Heart left ventricle (tissue), 16 donors: ENCODE results near the gene CLRN2. TPM values are rescaled to one million over a fixed set of nuclear protein-coding genes. Genes with fewer than 3 reads are reported as not detected.

Source experiments
- ATAC-seq, 4 donors: fragments of 200-7000 bp; cut with Tn5 transposase; one replicate each; pipeline ENCODE4 v1.9.1; 2020 to 2022; ENCODE audit warnings: moderate library complexity in 4 of 4, mild to moderate bottlenecking in 3 of 4, moderate number of reproducible peaks in 1 of 4
- DNase-seq, 5 donors: peaks; one replicate each; pipeline ENCODE4 v3.0.0-alpha.2; 2020
- H3K27ac ChIP-seq, 12 donors: fragments of 200-600 bp; sonication (generic) in 4 of 12; one replicate each; pipeline versions ENCODE4 v1.5.0 to v1.8.0; 2016 to 2022; ENCODE audit warnings: mild to moderate bottlenecking in 2 of 12
- H3K27me3 ChIP-seq, 9 donors: fragments of 200-600 bp; sonication (generic) in 2 of 9; one replicate each; pipeline versions ENCODE4 v1.5.1 to v1.8.0; 2016 to 2022; ENCODE audit warnings: mild to moderate bottlenecking in 3 of 9
- H3K36me3 ChIP-seq, 9 donors: fragments of 200-600 bp; sonication (generic) in 2 of 9; one replicate each; pipeline versions ENCODE4 v1.5.0 to v1.8.0; 2018 to 2022; ENCODE audit warnings: mild to moderate bottlenecking in 2 of 9
- H3K4me1 ChIP-seq, 12 donors: fragments of 200-600 bp; sonication (generic) in 4 of 12; one replicate each; pipeline versions ENCODE4 v1.5.0 to v1.8.0; 2016 to 2022; ENCODE audit warnings: mild to moderate bottlenecking in 3 of 12
- H3K4me3 ChIP-seq, 12 donors: fragments of 200-600 bp; sonication (generic) in 4 of 12; one replicate each; pipeline versions ENCODE4 v1.5.0 to v1.8.0; 2017 to 2022; ENCODE audit warnings: mild to moderate bottlenecking in 9 of 12, moderate library complexity in 4 of 12
- H3K9me3 ChIP-seq, 12 donors: fragments of 200-600 bp; sonication (generic) in 4 of 12; one replicate each; pipeline versions ENCODE4 v1.5.0 to v1.8.0; 2016 to 2022; ENCODE audit warnings: mild to moderate bottlenecking in 1 of 12
- CTCF ChIP-seq, 12 donors: fragments of 200-600 bp; sonication (generic) in 4 of 12; IDR thresholded peaks; one replicate each; pipeline versions ENCODE4 v1.5.0 to v1.8.0; 2018 to 2022; ENCODE audit warnings: antibody characterized with exemption in 12 of 12, mild to moderate bottlenecking in 5 of 12
- POLR2A ChIP-seq, 2 donors: fragments of 450-650 bp; IDR thresholded peaks; one replicate each; pipeline ENCODE4 v1.6.1; 2017; ENCODE audit warnings: antibody characterized with exemption in 2 of 2, mild to moderate bottlenecking in 2 of 2, moderate library complexity in 2 of 2
- WGBS, 4 donors: extraction: QIAGEN DNeasy Blood & Tissue Kit in 2 of 4; methylation state at CpG; one replicate each; pipeline versions ENCODE4 v1.1.5 to v1.1.7; 2013 to 2018; 5-methylcytosine and 5-hydroxymethylcytosine counted together
- intact Hi-C, 10 donors: fragments of 100-400 bp; cut with DNase I; formaldehyde crosslinking; loops; one replicate each; pipeline versions ENCODE4 v1.11.1 to v1.14.2; 2022
- polyA plus RNA-seq, 2 donors: library from polyadenylated mRNA; stranded (reverse); fragments of 200-250 nt; gene quantifications; one replicate each; pipeline ENCODE4 v1.2.3, GENCODE V29; 2013
- total RNA-seq, 9 donors: library from RNA; depleted of rRNA in 2 of 9; stranded (reverse); fragments of >200 nt in 2 of 9; fragmentation: NEBNext Ultra II Directional in 3 of 9; extraction: Animal tissue kit (Norgen Biotek cat#: 25700) in 3 of 9; gene quantifications; one replicate each; pipeline versions ENCODE4 v1.1.0 to v1.2.4, GENCODE V29; 2016 to 2023
- donor health status: ischemic (EF 13 %, LVEDD 7.1; RV severe dilation, severe dysfunction).
- donor health status: healthy with polysubstance abuse.
- donor health status: DM: no; HTN: yes; CAD: no.
- donor health status: DM: no; HTN: no; CAD: no.
- donor health status: ischemic (EF 25% LVEDD 6.9; RV normal size, moderate dysfunction).
- donor health status: ischemic (EF 25% LVEDD 5.7; RV mildly dilated, moderate dysfunction).
- donor health status: healthy.
- donor health status: DM: yes; HTN: yes; CAD: no.
- donor health status: ischemic (EF 35%, LVEDD 5.7; RV mildly dilated, moderate dysfunction).
- donor health status: nonischemic (EF 11% LVEDD 7.7; RV severe dilation, severe dysfunction).
- donor health status: DM: yes; HTN: yes; CAD: no.
- donor health status: PGD.
- donor health status: ischemic (EF 29% LVEDD 5.4; RV normal size, mild dysfunction).
- donor health status: nonischemic (EF 23%, LVEDD 6.1; RV moderate dilation, normal function).

Gene CLRN2
- total and polyA plus RNA-seq, 11 donors, result not detected

DNA sequence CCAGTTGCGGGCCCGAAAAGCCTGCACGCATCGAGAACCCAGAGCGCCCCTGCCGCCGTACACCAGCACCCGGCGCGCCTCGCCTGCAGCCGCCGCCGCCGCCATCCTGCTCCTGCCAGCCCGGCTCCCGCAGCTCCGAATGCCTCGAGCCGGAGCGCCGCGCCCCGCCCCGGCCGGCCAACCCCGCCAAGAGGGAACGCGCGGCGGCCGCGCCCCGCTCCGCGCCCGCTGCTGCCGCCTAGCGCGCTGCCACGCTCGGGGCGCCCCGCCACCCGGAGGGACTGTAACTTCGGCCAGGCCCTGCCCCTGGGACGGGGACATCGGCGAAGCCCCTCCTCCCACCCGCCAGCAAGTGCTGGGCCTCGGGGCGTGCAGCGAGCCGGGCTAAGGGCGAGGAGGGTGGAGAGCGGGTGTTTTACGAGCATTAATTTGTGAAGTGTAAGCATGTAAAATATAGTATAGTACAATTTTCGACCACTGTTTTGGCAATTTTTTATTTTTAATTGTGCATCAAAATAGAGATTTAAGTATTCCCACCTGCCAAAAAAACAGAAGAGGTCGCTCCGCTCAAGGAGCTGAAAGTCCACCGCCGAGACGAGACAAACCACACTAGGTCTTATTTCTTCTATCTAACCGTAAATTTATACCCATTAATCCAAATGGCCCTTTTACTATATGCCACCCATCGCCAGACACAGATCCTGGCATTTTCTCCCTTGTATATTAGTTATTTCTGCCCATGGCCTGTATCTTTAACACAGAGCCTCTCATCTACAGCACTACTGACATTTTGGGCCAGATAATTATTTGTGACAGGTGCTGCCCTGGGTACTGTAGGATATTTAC is 2.8 kb upstream of the CLRN2 start, which contains the start of gene QDPR:
Gene QDPR, minus strand, starts transcription at position 141 of the 846 bp plus-strand sequence. Its CDS starts 36 bp downstream, at position 105.
- WGBS, 4 donors, result 1 to 3% (median 1%) methylated on average over 23 to 65 of the region's 65 CpGs
- Histone ChIP-seq H3K4me1 (peaks cover 0 to 21% (median 18%) of the 10 kb centered on the region in 12 donors), H3K27me3 (peaks cover 0 to 2% (median 0%) of the 10 kb centered on the region in 9 donors), H3K9me3 (no peaks in the 10 kb centered on the region), H3K27ac (peak within 1 kb of the TSS; percentile 9 to 84 (median 78)), H3K4me3 (peak within 1 kb of the TSS; percentile 69 to 92 (median 82)), H3K36me3 (peaks cover 0 to 23% (median 15%) of the 10 kb centered on the region in 9 donors)
- DNase-seq (peak; percentile 84 to 93 (median 88)), ATAC-seq (peak; percentile 89 to 97 (median 96))
- TF ChIP-seq CTCF (IDR thresholded peaks at IDR 0.05) (peak in 10 of 12 donors; percentile 20 to 76 (median 48)), POLR2A (IDR thresholded peaks at IDR 0.05) (no peak)
- intact Hi-C loops, result loop anchor here in 2 of 10 donors (5.0 kb wide), 1 partner anchor 65 kb away; the partner anchor contains the start of gene LAP3 (in 2 of the 2)

- H3K9me3 ChIP-seq, result no peaks in the 10 kb centered on the region
- peak overlapping the region in 4 of 12 donors; percentile 71 to 84 (median 78) for H3K27ac ChIP-seq
- no peak overlapping the region for H3K4me3 ChIP-seq
- intact Hi-C loops, result loop anchor here in 2 of 10 donors (5.0 kb wide), 1 partner anchor 64 kb away; the partner anchor contains the start of gene LAP3 (in 2 of the 2)
- TF ChIP-seq POLR2A (IDR thresholded peaks at IDR 0.05), result no peak
- no peak for TF ChIP-seq CTCF (IDR thresholded peaks at IDR 0.05)
- WGBS, 4 donors, result 89 to 94% (median 91%) methylated on average over 5 of the region's 5 CpGs
- H3K27me3 ChIP-seq, result peaks cover 0 to 8% (median 0%) of the 10 kb centered on the region in 9 donors
- H3K4me1 ChIP-seq, result peaks cover 0 to 21% (median 18%) of the 10 kb centered on the region in 12 donors
- peaks cover 0 to 15% (median 8%) of the 10 kb centered on the region in 9 donors for H3K36me3 ChIP-seq
- ATAC-seq, result no peak
- DNase-seq, result no peak
Measured at GRCh38 chr4:17512973-17513665, 1.8 kb upstream of the CLRN2 start.

DNA sequence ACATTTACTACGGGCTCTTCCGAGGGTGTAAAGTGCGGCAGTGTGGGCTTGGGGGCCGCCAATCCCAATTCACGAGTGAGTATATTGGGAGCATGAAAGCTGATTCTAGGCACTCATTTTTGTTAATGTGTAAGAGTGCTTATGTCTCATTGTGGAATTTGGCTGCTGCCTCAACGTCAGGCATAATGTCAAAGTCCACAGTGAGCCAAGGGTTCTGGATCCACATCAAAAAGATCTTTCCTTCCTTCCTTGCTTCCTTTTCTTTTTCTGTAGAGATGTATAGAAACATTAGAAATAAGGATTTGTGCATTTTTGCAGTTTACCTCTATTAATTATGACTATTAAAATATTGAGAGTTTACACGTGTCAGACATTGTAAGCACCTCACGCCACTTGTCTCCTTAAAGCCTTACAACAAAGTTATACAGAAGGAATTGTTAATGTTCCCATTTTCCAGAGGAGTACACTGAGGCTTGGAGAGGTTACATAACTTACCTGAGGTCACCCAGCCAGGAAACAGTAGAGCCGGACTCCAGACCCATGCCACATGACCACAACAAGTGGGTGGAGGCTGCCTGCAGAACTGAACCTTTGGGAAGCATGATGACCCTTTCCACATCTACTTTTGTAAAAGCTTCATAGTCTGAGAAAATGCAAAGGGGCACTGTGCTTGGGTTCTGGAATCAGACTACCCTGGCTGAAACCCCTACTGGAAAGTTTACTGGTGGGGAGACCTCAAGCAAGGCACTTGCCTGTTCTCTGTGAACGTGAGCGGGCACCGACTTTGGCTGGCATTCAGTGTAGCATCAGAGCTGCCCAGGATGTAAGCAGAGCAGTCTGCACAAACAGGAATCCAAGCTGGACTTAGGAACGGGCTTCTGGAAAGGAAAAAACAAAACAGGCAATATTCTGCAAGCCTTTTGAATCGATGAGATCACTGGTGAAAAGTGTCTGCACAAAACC is 761 bp downstream of the CLRN2 start:
- WGBS, 4 donors, result 72 to 82% (median 79%) methylated on average over 14 of the region's 14 CpGs
- H3K27ac ChIP-seq, result no peak overlapping the region
- ATAC-seq, result no peak
- DNase-seq, result no peak
- TF ChIP-seq CTCF (IDR thresholded peaks at IDR 0.05), result no peak
- TF ChIP-seq POLR2A (IDR thresholded peaks at IDR 0.05), result no peak
- H3K4me1 ChIP-seq, result peaks cover 0 to 15% (median 10%) of the 10 kb centered on the region in 12 donors
- no peaks in the 10 kb centered on the region for H3K9me3 ChIP-seq
- H3K36me3 ChIP-seq, result no peaks in the 10 kb centered on the region
- peaks cover 0 to 12% (median 0%) of the 10 kb centered on the region in 9 donors for H3K27me3 ChIP-seq
- no peak overlapping the region for H3K4me3 ChIP-seq
- intact Hi-C loops, result no loop called here
